GM18519 (cell line): ENCODE results near the gene FCRL2.
"Not testable (repeated sequence)": the region's sequence is repeated elsewhere in the genome, so short reads cannot be mapped to it uniquely, and the experiment has no call there.

Experiments used
- ATAC-seq: cut with Tn5 transposase; IDR thresholded peaks from one replicate; pipeline ENCODE4 v1.9.1; 2021; ENCODE audit warnings: mild to moderate bottlenecking, moderate library complexity; ENCODE audit not compliant: unreplicated experiment, low FRiP score

The FCRL2 gene

DNA sequence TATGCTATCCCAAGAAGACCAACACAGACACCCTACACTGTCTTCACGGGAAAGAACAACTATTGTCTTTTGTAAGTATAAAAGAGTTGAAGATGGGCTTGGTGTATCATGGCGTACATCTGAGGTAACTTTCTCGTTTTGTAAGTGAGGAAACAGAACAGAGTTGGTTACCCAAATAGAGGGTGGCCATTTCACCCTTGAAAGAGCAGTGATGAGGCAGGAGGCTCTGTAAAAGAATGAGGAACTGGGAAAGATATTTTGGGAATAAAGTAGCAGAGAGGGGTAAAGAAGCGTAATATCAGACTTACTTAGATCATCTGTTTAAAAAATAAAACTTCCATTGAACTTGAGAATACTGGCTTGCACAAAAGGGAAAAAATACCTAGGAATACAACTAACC is 18.9 kb downstream of the FCRL2 start:
- ATAC-seq: no peak

DNA sequence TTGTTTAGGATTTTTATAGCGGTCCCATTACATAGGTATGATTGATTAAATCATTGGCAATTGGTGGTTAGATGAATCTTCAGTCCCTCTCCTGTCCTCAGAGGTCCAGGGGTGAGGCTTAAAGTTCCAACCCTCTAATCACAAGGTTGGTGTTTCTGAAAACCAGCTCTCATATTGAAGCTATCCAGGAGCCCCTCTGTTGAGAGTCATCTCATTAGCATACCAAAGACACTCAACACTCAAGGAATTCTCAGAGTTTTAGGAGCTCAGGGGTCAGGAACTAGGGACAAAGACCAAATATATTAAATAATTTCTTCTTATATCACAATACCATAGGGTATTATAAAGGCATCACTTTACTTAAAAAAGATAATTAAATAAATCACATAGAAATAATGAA is 23.3 kb downstream of the FCRL2 start:
- ATAC-seq: no peak

DNA sequence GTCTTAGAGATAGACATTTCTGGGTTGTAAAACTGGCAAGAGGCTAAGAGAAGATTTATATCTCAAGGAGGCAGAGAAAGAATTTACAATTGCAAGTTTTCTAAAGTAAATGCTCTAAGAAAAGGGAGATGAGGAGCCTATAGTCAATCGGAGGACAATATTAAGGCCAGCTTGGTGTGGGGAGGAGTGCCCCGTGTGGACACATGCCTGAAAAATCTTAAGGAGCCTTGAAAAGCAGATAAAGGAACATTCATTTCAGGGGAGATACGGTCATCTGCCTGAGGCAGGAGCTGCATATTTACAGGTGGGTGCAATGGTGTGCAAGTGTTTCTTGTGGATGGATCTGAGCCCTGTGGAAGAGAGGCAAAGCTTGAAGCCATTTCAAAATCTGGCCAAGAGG is 25.6 kb downstream of the FCRL2 start:
- ATAC-seq: no peak

DNA sequence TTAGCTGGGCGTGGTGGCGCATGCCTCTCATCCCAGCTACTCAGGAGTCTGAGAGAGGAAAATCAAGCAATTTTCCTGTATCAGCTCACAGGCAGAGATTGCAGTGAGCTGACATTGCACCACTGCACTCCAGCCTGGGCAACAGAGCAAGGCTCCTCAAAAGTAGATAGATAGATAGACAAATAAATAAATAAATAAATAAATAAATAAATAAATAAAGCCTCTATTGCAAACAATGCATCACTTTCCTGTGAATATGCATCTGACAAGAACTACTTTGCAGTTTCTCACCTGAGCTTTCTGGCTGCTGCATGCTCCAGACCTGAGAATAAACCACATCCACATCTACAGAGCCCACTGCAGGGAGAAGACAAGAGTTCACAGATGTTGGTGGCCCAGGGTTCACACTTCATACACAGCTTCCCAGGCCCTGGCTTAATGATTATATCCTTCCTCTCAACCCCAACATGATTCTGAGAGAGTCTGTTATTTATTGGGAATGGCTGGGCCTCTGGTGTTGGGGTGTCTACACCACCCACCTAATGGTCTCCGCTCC is 28.6 kb downstream of the FCRL2 start:
- no peak for ATAC-seq

DNA sequence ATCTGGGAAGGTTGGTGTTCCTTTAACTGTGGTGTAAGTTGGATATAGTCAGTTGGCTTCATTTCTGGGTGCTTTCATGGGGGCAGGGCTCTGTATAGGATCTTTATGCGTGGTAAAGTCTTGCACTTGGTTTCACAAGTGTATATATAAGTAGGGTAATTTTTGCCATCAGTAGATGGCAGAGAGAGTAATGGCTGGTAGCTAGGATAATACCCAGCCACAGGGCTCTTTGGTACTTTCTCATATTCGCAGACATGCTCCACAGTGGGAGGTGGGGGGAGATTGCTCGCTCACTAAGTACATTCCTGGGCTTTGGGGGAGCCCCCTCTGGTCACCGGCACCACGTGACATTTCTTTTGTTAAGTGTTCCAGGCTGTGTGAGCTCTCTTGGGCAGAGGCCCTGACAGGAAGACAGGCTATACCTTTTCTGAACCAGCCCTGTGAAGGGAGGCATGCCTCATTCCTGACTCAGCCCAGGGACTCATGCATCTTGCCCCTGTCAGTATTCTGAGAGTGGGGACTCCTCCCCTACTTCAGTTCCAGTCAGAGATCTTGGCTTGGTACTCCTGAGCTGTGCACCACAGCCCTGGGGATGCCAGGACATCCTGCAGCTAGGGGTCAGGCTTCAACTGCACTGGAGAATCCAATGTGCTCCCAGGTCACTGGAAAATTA is 37.6 kb downstream of the FCRL2 start:
- no peak for ATAC-seq

DNA sequence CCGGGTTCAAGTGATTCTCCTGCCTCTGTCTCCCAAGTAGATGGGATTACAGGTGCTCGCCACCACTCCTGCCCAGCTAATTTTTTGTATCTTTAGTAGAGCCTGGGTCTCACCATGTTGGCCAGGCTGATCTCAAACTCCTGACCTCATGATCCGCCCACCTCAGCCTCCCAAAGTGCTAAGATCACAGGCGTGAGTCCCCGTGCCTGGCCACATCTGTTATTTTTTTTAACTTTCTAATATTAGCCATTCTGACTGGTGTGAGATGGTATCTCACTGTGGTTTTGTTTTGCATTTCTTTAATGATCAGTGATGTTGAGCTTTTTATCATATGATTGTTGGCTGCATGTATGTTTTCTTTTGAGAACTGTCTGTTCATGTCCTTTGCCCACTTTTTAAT is 40.9 kb downstream of the FCRL2 start:
- not testable (repeated sequence) for ATAC-seq

DNA sequence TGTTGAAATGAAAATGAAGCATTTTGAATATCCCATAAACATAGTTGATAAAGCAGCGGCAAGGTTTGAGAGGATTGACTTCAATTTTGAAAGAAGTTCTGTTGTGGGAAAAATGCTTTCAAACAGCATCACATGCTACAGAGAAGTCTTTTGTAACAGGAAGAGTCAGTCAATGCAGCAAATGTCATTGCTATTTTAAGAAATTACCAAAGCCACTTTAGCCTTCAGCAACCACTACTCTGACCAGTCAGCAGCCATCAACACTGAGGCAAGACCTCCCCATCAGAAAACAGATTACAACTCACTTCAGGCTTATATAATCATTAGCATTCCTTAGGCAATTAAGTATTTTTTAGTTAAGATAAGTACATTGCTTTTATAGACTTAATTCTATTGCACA is 42.6 kb downstream of the FCRL2 start:
- no peak for ATAC-seq

DNA sequence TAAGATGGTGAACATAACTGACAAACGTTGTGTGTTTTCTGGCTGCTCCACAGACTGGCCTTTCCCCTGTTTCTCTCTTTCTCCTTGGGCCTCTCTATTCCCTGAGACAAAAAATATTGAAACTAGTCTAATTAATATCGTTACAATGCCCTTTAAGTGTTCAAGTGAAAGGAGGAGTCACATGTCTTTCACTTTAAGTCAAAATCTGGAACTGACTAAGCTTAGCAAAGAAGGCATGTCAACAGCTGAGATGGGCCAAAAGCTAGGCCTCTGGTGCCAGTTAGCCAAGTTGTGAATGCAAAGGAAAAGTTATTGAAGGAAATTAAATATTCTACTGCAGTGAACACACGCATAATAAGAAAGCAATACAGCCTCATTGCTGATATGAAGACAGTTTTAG is 44.2 kb downstream of the FCRL2 start:
- ATAC-seq: peak; percentile 53

DNA sequence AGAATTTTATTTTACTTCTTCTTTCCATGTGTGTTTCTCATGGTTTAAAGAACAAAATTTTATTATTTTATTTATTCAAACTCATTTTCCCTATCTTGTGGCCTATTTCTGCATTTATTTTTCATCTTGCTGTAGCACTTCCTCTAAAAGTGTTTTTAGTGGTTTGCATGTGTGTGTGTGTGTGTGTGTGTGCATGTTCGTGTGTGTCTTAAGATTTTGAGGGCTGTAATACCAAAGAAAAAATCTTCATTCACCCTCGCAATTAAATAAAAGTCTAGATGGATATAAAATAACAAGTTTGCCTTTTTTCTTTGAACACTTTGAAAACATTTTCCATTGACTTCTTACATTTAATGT is 51.7 kb downstream of the FCRL2 start:
- no peak for ATAC-seq

DNA sequence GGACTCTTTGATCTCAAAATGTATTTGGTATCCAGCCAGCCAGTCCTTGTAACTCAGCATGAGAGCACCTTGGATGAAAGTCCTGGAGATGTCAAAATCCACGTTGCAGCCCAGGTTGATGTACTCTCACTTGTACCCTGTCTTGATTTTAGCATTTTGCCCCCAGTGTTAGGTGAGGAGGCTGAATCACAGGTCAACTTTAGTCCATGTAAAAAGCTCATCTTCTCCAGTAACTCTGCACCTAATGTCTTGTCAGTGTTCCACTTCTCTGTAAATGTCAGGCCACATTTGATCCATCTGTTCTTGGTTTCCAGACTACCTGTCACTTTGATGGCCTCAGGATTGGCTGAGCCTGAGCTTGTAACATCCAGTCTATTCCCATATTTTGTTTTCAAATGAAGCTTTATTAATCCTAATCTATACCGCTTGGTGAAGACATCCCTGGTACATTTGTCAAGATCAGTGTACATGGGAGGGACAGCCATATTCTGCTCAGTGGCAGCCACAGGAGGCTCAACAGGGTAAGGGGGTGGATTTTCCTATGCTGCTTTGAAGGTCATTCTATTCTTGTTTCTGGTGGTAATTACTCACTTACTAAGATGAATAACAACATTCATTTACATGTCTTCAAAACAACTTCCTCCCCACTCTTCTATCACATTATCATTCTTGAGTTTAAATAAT is 52.3 kb downstream of the FCRL2 start:
- no peak for ATAC-seq

DNA sequence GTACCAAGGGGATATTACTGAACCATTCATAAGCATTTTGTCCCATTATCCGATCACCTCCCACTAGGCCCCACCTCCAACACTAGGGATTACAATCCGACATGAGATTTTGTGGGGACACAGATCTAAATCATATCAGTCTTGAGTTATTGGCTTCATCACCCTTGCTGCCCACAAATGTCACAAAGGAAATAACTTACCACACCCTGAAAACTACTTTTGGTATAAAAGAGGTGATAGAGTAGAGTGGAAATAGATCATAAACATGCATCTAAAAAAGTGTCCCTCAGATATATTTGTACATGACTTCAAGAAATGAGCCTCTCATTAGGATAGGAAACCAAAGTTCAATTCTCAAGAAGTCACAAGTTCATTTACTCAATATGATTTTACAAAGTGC is 53.8 kb downstream of the FCRL2 start:
- no peak for ATAC-seq

DNA sequence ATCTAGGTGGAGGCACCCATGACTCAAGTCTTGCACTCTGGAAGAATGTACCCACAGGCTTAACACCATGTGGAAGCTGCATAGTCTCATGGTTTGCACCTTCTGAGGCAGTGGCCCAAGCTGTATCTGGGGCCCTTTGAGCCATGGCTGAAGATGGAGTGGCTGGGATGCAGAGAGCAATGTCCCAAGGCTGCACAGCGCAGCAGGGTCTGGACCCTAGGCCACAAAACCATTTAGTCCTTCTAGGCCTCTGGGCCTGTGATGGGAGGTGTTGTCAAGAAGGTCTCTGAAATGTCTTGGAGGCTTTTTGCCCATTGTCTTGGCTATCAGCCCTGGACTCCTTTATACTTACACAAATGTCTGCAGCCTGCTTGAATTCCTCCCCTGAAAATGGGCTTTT is 54.9 kb downstream of the FCRL2 start:
- ATAC-seq: no peak

DNA sequence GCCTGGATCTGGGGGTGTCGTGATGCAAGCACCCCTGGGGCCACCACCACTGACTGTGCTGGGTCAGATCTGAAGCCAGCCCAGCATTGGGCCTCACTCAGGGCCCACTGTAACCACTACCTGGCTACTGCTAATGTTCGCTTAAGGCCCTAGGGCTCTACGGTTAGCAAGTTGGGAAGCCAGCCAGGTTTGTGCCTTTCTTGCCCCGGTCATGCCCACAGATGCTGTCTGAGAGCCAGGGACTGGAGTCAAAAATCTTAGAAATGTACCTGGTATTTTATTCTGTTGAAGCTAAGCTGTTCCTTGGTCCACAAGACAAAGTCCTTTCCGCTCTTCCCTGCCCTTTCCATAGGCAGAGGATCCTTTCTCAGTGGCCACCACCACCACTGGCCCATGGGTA is 61.2 kb downstream of the FCRL2 start:
- ATAC-seq: no peak

DNA sequence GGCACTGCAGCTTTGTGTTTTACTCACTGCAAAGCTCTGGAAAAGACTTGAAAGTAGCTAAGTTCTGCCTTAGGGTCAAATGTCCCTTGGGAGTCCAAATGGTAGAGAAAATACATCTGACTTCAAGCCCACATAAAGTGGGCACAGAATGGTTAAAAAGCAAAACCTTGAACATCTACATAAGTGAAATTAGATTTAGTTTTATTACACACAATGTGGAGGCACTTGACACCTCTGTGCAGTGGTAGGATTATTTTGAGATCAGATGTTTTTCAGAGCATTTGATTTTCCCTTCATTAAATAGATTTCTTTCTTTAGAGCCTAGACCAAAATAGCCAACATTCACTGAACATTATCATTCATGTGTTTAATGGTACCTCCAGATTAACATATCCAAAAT is 65.1 kb downstream of the FCRL2 start:
- no peak for ATAC-seq

DNA sequence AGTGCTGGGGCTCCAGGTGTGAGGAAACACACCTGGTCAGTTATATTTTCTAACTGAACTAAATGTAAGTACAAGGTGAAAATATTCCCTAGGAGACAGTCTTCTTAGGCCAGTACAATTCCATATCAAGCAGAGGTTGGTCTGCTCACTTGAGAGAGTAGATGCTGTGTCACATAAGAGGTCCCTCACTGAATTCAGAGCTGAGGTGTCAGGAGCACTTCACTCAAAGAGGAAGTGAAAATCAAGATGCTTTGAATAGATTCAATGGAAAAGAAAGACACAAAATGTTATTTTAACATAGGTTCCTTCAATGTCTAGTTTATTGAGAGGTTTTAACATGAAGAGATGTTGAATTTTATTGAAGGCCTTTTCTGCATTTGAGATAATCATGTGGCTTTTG is 72.1 kb downstream of the FCRL2 start:
- ATAC-seq: no peak

DNA sequence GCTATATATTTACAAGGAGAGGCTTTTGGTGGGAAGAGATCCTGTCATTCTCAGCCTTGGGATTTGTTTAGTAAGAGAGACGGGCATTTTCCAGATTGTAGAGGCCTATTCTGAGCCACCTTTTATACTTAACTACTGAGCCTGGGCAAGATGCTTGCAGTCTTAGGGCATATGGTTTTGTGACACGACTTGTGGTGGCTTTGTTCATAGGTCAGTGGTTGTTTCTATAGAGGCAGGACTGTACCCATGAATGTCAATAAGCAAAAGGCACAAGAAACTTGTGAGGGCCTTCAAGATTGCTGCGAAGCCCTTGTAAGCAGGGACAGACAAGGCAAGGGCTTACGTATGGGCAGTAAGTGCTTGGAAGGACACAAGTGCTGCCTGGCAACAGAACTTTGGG is 73.0 kb downstream of the FCRL2 start:
- ATAC-seq: no peak

DNA sequence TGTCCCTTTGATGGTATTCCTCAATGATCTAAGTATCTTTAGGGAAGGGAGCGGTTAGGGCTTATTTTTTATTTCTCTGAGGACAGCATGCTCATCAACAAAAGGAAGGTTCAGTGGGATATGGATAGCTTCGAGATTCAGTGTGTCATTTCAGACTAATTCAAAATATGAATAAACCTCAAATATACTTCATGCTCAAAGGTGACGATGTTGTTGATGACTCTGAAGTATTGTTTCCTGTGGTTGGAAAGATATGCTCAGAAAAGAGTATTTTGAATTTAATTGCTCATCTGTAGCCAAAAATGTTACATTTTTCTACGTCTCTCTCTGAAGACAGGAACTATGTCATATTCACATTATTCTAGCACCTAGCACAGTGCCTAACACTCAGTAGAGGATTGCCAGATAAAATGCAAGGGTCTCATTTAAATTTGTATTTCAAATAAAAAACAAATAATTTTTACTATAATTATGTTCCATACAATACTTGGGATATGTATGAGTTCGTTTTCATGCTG is 74.6 kb downstream of the FCRL2 start:
- ATAC-seq: no peak

DNA sequence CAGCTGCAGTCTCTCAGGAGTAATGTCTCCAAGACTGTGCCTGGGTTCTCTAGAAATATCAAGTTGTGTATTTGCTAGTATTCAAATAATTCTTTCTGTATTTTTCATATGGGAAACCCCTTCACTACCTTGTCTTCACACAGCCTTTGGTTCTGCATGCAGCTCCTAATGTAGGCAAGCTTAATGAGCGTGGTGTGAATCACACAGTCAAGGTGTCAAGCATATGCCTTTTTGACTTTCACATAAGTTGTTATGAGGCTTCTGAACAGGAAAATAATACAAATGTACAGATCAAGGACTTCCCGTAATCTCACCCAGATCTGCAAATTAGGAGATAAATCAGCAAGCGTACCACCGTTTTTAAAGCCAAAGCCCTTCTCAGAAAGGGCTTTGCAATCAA is 76.2 kb downstream of the FCRL2 start, which contains the start of gene FCRL3:
Gene FCRL3, minus strand, starts transcription at position 38 of the 400 bp plus-strand sequence. CDS start 280 bp downstream, outside the sequence.
- ATAC-seq: no peak

DNA sequence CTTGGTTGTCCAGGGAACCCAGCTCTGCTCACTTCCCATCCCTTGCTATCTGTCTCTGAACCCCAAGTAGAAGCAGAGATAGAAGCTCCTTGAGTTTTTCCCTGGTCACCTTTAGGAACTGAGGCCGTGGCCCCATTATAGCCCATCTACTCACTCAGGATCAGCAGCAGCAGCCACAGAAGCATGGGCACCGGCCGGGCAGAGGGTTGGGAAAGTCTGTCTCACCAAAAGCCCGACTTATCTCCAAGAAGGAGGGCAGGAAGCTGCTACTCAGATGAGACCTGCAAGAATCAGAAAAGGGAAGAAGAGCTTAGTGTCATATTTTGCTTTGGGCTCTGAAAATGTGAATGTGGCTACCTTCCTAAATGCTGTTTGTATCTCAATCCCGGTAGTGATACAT is 76.6 kb downstream of the FCRL2 start:
- ATAC-seq: no peak

DNA sequence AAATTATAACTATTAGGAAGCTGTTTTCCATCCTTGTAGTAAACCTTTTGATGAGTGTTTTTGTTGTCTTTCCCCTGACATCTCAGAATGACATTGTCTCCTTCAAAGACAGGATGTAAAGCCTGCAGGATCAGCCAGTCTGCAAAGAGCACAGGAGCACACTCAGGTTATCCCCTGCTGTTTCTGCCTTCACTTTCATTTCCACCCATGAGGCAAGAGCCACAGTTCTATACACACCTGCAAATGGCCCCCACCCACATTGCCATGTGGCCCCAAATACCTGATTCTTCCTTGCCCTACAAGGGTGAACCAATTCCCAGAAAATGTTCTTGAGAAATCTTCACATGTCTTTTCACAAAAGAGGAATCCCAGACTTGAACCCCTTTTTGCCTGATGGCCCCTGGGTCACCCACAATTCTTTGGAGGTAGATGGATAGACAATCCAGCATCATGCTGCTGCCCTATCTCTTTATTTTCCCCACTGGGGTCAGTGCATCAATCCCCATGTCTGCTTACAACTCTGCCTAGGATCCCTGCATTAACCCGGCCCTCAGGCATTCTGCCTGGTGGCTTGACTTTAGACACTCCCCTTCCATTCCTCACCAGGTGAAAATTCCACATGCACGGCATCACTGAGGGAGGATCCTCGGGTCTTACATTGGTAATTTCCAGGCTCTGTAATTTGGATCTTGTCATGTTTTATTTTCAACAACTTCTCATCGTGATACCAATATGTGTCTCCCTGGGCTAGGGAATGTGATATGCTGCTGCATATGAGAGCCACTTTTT is 79.0 kb downstream of the FCRL2 start:
- ATAC-seq: no peak

DNA sequence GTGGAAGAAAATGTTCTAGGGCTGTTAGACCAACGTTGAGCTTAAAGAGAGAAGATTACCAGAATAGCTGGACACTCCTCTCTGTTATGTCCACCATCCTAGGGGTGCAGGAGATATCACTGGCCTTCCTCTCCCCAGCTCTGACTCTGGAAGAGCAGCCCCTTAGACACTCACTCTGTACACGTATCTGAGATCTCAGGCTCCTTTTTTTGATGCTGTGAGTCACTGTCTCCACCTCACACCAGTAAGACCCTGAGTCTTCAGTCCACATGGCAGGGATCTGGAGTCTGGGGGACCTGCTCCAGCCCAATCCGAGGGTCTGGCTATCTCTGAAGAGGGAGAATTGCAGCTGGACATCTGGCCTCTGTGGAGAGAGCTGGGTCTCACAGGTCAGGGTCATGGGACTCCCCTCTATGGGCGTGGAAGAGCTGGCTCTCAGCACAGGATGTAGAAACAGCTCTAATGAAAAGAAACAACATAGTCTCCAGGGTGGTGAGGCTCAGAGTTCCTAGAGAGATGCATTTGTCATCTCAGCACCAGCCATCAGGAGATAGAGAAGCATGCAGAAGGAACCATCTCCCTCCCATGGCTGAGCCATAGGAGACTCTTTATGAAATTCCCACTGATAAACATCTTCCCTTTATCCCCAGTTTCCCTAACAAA is 79.8 kb downstream of the FCRL2 start:
- ATAC-seq: no peak
